H1 (cell line): ENCODE data around the gene NUDT3. TPM values are rescaled to one million over a fixed set of nuclear protein-coding genes. Genes with fewer than 3 reads are reported as not detected.

Source experiments
- ATF3 ChIP-seq: IDR thresholded peaks from 2 replicates; pipeline ENCODE4 v1.6.1; 2011; ENCODE audit warnings: low read depth, mild to moderate bottlenecking, low read length; ENCODE audit not compliant: insufficient read depth
- BACH1 ChIP-seq: IDR thresholded peaks from 2 replicates; pipeline ENCODE4 v1.6.1; 2012; ENCODE audit warnings: low read length, improper control_type of control experiment
- CBX5 ChIP-seq: fragments of 300-800, 300-1000 bp; sonication (generic); IDR thresholded peaks from 2 replicates; pipeline ENCODE4 v1.7.1; 2016; ENCODE audit warnings: antibody characterized with exemption, low read length, low read depth
- CBX8 ChIP-seq: fragments of 300-800, 300-1000 bp; sonication (generic); IDR thresholded peaks from 2 replicates; pipeline ENCODE4 v1.7.1; 2016; ENCODE audit warnings: low read depth, low read length, borderline replicate concordance
- CEBPB ChIP-seq: IDR thresholded peaks from 2 replicates; pipeline ENCODE4 v1.6.1; 2012; ENCODE audit warnings: low read depth, low read length
- CHD1 ChIP-seq: IDR thresholded peaks from 2 replicates; pipeline ENCODE4 v1.6.1; 2012; ENCODE audit warnings: low read depth, low read length, improper control_type of control experiment
- E2F6 ChIP-seq: IDR thresholded peaks from 2 replicates; pipeline ENCODE4 v1.6.1; 2012; ENCODE audit warnings: inconsistent platforms
- EGR1 ChIP-seq: IDR thresholded peaks from 2 replicates; pipeline ENCODE4 v1.6.1; 2011; ENCODE audit warnings: low read depth, low read length, borderline replicate concordance
- EZH2 ChIP-seq: fragments of 200-600 bp; sonication (generic); IDR thresholded peaks from 2 replicates; pipeline ENCODE4 v1.7.1; 2012; ENCODE audit warnings: low read depth, mild to moderate bottlenecking, moderate library complexity, low read length, inconsistent platforms; ENCODE audit not compliant: severe bottlenecking
- GABPA ChIP-seq: IDR thresholded peaks from 2 replicates; pipeline ENCODE4 v1.6.1; 2011; ENCODE audit warnings: mild to moderate bottlenecking, low read length, moderate library complexity, borderline replicate concordance; ENCODE audit not compliant: insufficient read depth
- KDM1A ChIP-seq: fragments of 200-600, 300-600 bp; sonication (generic); IDR thresholded peaks from 2 replicates; pipeline ENCODE4 v1.7.1; 2016; ENCODE audit warnings: mild to moderate bottlenecking, low read length, borderline replicate concordance
- POLR2AphosphoS5 ChIP-seq: IDR thresholded peaks from 2 replicates; pipeline ENCODE4 v1.6.1; 2011; ENCODE audit warnings: low read depth, low read length
- RBBP5 ChIP-seq: IDR thresholded peaks from 2 replicates; pipeline ENCODE4 v1.7.1; 2012; ENCODE audit warnings: low read depth, mild to moderate bottlenecking, inconsistent platforms, low read length, moderate library complexity, borderline replicate concordance
- RFX5 ChIP-seq: IDR thresholded peaks from 2 replicates; pipeline ENCODE4 v1.6.1; 2011; ENCODE audit warnings: low read depth, low read length, improper control_type of control experiment, borderline replicate concordance
- RXRA ChIP-seq: IDR thresholded peaks from 2 replicates; pipeline ENCODE4 v1.6.1; 2011; ENCODE audit warnings: low read depth, mild to moderate bottlenecking, low read length, moderate library complexity; ENCODE audit not compliant: insufficient read depth
- SP4 ChIP-seq: IDR thresholded peaks from 2 replicates; pipeline ENCODE4 v1.6.1; 2012; ENCODE audit warnings: low read length, inconsistent platforms
- SRF ChIP-seq: IDR thresholded peaks from 2 replicates; pipeline ENCODE4 v1.6.1; 2011; ENCODE audit warnings: mild to moderate bottlenecking, low read depth, low read length, moderate library complexity
- TAF7 ChIP-seq: optimal IDR thresholded peaks from 2 replicates; pipeline ENCODE3; 2011; ENCODE audit warnings: low read depth, mild to moderate bottlenecking, inconsistent platforms, low read length, moderate library complexity, borderline replicate concordance
- TBP ChIP-seq: IDR thresholded peaks from 2 replicates; pipeline ENCODE4 v1.6.1; 2011; ENCODE audit warnings: low read depth, low read length, improper control_type of control experiment
- TCF12 ChIP-seq: IDR thresholded peaks from 2 replicates; pipeline ENCODE4 v1.6.1; 2011; ENCODE audit warnings: low read depth, mild to moderate bottlenecking, low read length
- YY1 ChIP-seq: IDR thresholded peaks from 2 replicates; pipeline ENCODE4 v1.6.1; 2011; ENCODE audit warnings: low read depth, mild to moderate bottlenecking, low read length
- polyA plus RNA-seq, 7 experiments: library from polyadenylated mRNA; depleted of rRNA in 3 of 7; stranded (reverse) in 5 of 7; unstranded in 2 of 7; fragments of >200 nt in 5 of 7; fragments of 200-250 nt in 2 of 7; gene quantifications; 1 replicate in 5 of 7; 2 replicates in 1 of 7; 4 replicates in 1 of 7; pipeline versions ENCODE4 v1.2.1 to v1.2.3, GENCODE V29; 2011 to 2013; ENCODE audit warnings: missing spikeins in 2 of 7, mixed read lengths in 2 of 7
- total RNA-seq: library from RNA; stranded (reverse); fragmentation: NEBNext Ultra II Directional; extraction: Animal tissue kit (Norgen Biotek cat#: 25700); gene quantifications from 2 replicates; pipeline ENCODE4 v1.2.1, GENCODE V29; 2021
- TF ChIP-seq, protein P1 (sequence below): IDR thresholded peaks from 2 replicates; pipeline ENCODE4 v1.6.1; 2012; ENCODE audit warnings: low read length, inconsistent platforms

NUDT3 gene
- total and polyA plus RNA-seq, 2 of the 8 experiments (the other 6 are each of a cell fraction or from before 2014, with no cell fraction given): 14.1 to 36.9 TPM

DNA sequence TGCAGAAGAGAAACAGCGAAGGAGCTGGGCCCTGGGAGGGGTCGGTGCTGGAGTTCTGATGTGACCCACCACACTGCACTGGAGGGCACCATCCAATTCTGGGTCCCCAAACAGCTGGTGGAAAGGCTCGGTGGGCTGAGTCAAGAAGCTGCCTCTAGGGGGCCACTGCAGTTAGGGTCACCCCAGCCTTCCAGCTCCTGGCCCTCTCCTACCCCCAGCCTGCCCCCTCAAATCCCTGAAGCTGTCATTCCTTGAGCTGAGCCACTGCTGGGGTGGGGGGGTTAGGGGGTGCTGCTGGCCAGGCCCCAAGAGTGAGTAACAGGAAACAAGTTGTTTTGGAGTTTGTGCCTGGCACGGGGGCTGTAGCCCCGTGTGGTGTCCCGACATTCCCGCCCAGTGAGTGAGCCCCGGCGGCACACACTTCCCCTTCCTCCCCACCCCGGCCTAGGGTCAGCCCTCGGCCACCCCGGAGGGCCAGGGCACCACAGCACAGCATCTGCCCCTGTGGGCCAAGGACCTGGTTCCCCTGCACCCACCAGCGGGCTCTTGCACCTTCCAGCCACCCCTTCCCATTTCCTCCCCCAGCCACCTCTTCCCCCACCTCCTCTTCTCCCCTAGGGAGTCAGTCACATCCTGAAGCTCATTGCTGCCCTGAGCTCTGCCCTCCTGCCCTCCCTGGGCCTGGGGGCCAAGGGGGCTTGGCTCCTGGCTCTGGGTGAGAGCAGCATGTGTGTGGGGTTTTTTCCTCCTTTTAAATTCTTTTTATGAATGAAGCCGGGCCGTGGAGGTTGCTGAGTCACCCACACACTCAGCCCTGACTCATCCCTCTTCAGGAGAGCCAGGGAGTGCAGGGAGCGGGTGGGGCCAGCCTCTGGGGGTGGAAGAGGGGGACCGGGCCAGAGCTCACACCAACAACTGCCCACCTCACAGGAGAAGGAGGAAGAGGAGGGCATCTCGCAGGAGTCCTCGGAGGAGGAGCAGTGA is 148.3 kb downstream of the NUDT3 start (continued):
- TF ChIP-seq TBP (no peak), YY1 (no peak), GABPA (no peak), EGR1 (no peak), RFX5 (no peak), RXRA (no peak), TCF12 (no peak), CHD1 (no peak), SP4 (no peak), POLR2AphosphoS5 (peak; percentile 76), RBBP5 (no peak), EZH2 (no peak), ATF3 (no peak), TAF7 (no peak), KDM1A (no peak), CEBPB (no peak), SRF (no peak), CBX8 (no peak), BACH1 (peak; percentile 88), CBX5 (no peak), E2F6 (no peak)
- TF ChIP-seq, protein P1, sequence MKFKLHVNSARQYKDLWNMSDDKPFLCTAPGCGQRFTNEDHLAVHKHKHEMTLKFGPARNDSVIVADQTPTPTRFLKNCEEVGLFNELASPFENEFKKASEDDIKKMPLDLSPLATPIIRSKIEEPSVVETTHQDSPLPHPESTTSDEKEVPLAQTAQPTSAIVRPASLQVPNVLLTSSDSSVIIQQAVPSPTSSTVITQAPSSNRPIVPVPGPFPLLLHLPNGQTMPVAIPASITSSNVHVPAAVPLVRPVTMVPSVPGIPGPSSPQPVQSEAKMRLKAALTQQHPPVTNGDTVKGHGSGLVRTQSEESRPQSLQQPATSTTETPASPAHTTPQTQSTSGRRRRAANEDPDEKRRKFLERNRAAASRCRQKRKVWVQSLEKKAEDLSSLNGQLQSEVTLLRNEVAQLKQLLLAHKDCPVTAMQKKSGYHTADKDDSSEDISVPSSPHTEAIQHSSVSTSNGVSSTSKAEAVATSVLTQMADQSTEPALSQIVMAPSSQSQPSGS: no peak
